ENCODE measurements around the gene ENHO. TPM values are rescaled to one million over a fixed set of nuclear protein-coding genes. Genes with fewer than 3 reads are reported as not detected.

The ENHO gene
- total RNA-seq, 1 donor, result not detected

GRCh38 chr9:34520096-34520495, 2.7 kb downstream of the ENHO start:
- no peak for DNase-seq (ENCODE audit: low read depth)
- H3K4me3 ChIP-seq (ENCODE audit: low read depth, low read length), result no peak overlapping the region
- no peak for TF ChIP-seq CTCF (IDR thresholded peaks at IDR 0.05; ENCODE audit: insufficient read depth, low read depth, low read length)

GRCh38 chr9:34519321-34520020, 3.3 kb downstream of the ENHO start:
- no peak overlapping the region for H3K4me3 ChIP-seq (ENCODE audit: low read depth, low read length)
- DNase-seq (ENCODE audit: low read depth), result no peak
- TF ChIP-seq CTCF (IDR thresholded peaks at IDR 0.05; ENCODE audit: insufficient read depth, low read depth, low read length), result no peak

GRCh38 chr9:34518896-34519295, 3.9 kb downstream of the ENHO start:
- no peak for DNase-seq (ENCODE audit: low read depth)
- no peak overlapping the region for H3K4me3 ChIP-seq (ENCODE audit: low read depth, low read length)
- no peak for TF ChIP-seq CTCF (IDR thresholded peaks at IDR 0.05; ENCODE audit: insufficient read depth, low read depth, low read length)

- no peak overlapping the region for H3K4me3 ChIP-seq (ENCODE audit: low read depth, low read length)
- no peak for DNase-seq (ENCODE audit: low read depth)
- TF ChIP-seq CTCF (IDR thresholded peaks at IDR 0.05; ENCODE audit: insufficient read depth, low read depth, low read length), result no peak
Observed at GRCh38 chr9:34518110-34518616, 4.6 kb downstream of the ENHO start.

GRCh38 chr9:34517185-34517584, 5.6 kb downstream of the ENHO start:
- H3K4me3 ChIP-seq (ENCODE audit: low read depth, low read length), result no peak overlapping the region
- DNase-seq (ENCODE audit: low read depth), result no peak
- TF ChIP-seq CTCF (IDR thresholded peaks at IDR 0.05; ENCODE audit: insufficient read depth, low read depth, low read length), result no peak

- TF ChIP-seq CTCF (IDR thresholded peaks at IDR 0.05; ENCODE audit: insufficient read depth, low read depth, low read length), result no peak
- no peak overlapping the region for H3K4me3 ChIP-seq (ENCODE audit: low read depth, low read length)
- DNase-seq (ENCODE audit: low read depth), result no peak
Observed at GRCh38 chr9:34515959-34516358, 6.8 kb downstream of the ENHO start.

GRCh38 chr9:34514816-34515215, 8.0 kb downstream of the ENHO start:
- no peak overlapping the region for H3K4me3 ChIP-seq (ENCODE audit: low read depth, low read length)
- no peak for TF ChIP-seq CTCF (IDR thresholded peaks at IDR 0.05; ENCODE audit: insufficient read depth, low read depth, low read length)
- DNase-seq (ENCODE audit: low read depth), result no peak
